GM21528 (cell line): ENCODE results near the gene ATG5.

Experiments
- ATAC-seq: cut with Tn5 transposase; IDR thresholded peaks from one replicate; pipeline ENCODE4 v1.9.1; 2021; ENCODE audit warnings: mild to moderate bottlenecking, moderate library complexity; ENCODE audit not compliant: unreplicated experiment, low FRiP score

The ATG5 gene

GRCh38 chr6:106136845-106137244 lies 188.7 kb downstream of the ATG5 start:
- no peak for ATAC-seq

GRCh38 chr6:106135911-106136571 lies 189.5 kb downstream of the ATG5 start:
- no peak for ATAC-seq

DNA sequence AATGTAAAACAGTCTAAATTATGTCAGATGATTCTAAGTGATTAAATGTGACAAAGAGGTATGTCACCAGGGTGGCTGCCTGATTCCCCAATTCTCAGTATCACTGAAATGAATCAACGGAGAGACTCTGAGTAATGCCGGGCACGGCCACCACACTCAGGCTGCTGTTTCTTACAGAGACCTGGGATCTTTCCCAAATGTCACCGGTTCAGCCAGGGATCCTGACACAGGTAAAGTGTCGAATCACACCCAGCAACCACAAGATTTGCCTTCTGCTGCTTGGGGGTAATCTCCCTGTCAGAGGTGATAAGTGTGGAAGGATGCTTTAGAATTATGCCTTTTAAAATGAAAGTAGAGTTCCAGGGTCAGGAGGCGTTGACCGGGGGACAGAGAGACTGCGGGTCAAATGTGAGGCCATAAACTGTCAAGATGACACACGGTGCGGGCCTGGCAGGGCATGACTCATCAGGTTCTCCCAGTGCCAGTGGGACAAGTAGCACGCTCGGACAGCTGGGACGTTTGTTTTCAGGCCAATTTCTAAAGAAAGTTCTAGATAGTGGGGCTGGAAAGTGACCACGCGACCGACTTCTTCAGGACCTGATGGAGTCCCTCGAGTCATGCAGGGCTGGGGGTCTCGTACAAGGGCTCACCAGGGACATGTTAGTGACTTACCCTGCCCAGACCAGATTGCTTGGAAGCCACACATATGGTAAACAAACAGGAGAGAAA lies 190.5 kb downstream of the ATG5 start:
- no peak for ATAC-seq
